ENCODE measurements around the gene ZNF25. TPM values are rescaled to one million over a fixed set of nuclear protein-coding genes. Genes with fewer than 3 reads are reported as not detected.
"Not testable (repeated sequence)": the region's sequence is repeated elsewhere in the genome, so short reads cannot be mapped to it uniquely, and the experiment has no call there.

ZNF25 gene
- total RNA-seq, result 1 to 10 TPM; 7.3 to 7.5 TPM

- POLR2A ChIA-PET, result interaction anchor here (0.8 to 1.3 kb wide), 2 partner anchors 34 kb away, joined by 4 read pairs; partner anchors contain the start of gene ZNF33A
Observed at GRCh38 chr10:37976091-37976879, at the start of gene ZNF25. ZNF25 (minus strand) TSS chr10:37976647; CDS start chr10:37971722, 4,925 bp downstream.

GRCh38 chr10:38025283-38025682 lies 48.8 kb upstream of the ZNF25 start:
- Mint-ChIP-seq H3K4me3 (no peak overlapping the region), H3K27ac (peak overlapping the region; percentile 80), H3K36me3 (ENCODE audit: low read depth) (peaks cover 73% of the 10 kb centered on the region), H3K9me3 (ENCODE audit: low read depth) (peaks cover 4% of the 10 kb centered on the region), H3K4me1 (peaks cover 30% of the 10 kb centered on the region), H3K27me3 (no peaks in the 10 kb centered on the region)
- intact Hi-C loops (cut with DNase I, micrococcal nuclease), result no loop called here
- peak; percentile 64 for ATAC-seq
- DNase-seq, result no peak
- ChIA-PET CTCF (no interaction called here), POLR2A (no interaction called here)

More at GRCh38 chr10:37976091-37976879, at the start of gene ZNF25:
- Mint-ChIP-seq H3K27me3 (no peaks in the 10 kb centered on the region), H3K9me3 (ENCODE audit: low read depth) (peaks cover 3% of the 10 kb centered on the region), H3K4me1 (peaks cover 12% of the 10 kb centered on the region), H3K27ac (peak within 1 kb of the TSS; percentile 97), H3K36me3 (ENCODE audit: low read depth) (peaks cover 15% of the 10 kb centered on the region), H3K4me3 (peak within 1 kb of the TSS; percentile 88)
- intact Hi-C loops (cut with DNase I, micrococcal nuclease), result loop anchor here (1.0 to 5.0 kb wide), 6 partner anchors 34 to 427 kb away; partner anchors contain the start of genes ZNF248 (in 2 of the 2), ZNF33A (in 2 of the 2) and ZNF37A (in 2 of the 2)
- ATAC-seq (peak; percentile 92), DNase-seq (peak; percentile 99)
- CTCF ChIA-PET, result interaction anchor here (0.6 to 1.4 kb wide), 13 partner anchors 9 to 242 kb away, joined by 3 to 11 read pairs (median 4); partner anchors contain the start of genes ZNF33A and ZNF37A

GRCh38 chr10:38019124-38019523 lies 42.7 kb upstream of the ZNF25 start:
- H3K27ac Mint-ChIP-seq, DNase-seq, CTCF ChIA-PET: not testable (repeated sequence)

GRCh38 chr10:38016354-38016753 lies 39.9 kb upstream of the ZNF25 start:
- intact Hi-C loops (cut with DNase I, micrococcal nuclease), result no loop called here
- Mint-ChIP-seq H3K27ac (no peak overlapping the region), H3K9me3 (ENCODE audit: low read depth) (peaks cover 8% of the 10 kb centered on the region), H3K27me3 (no peaks in the 10 kb centered on the region), H3K4me3 (no peak overlapping the region), H3K4me1 (peaks cover 30% of the 10 kb centered on the region), H3K36me3 (ENCODE audit: low read depth) (peaks cover 72% of the 10 kb centered on the region)
- no peak for DNase-seq
- ATAC-seq, result no peak
- CTCF ChIA-PET, result no interaction called here
- POLR2A ChIA-PET, result no interaction called here

More at GRCh38 chr10:38019124-38019523, 42.7 kb upstream of the ZNF25 start:
- H3K9me3 Mint-ChIP-seq (ENCODE audit: low read depth); H3K27me3 Mint-ChIP-seq; POLR2A ChIA-PET; intact Hi-C loops (cut with DNase I, micrococcal nuclease); ATAC-seq; H3K4me3 Mint-ChIP-seq: not testable (repeated sequence)
- Mint-ChIP-seq H3K4me1 (peaks cover 15% of the 10 kb centered on the region), H3K36me3 (ENCODE audit: low read depth) (peaks cover 72% of the 10 kb centered on the region)

GRCh38 chr10:38010119-38010903 lies 33.9 kb upstream of the ZNF25 start, which contains the start of gene ZNF33A:
ZNF33A (plus strand) TSS chr10:38010675; CDS start chr10:38012342, 1,667 bp downstream.
- Mint-ChIP-seq H3K4me3 (peak within 1 kb of the TSS; percentile 85), H3K36me3 (ENCODE audit: low read depth) (peaks cover 26% of the 10 kb centered on the region), H3K9me3 (ENCODE audit: low read depth) (no peaks in the 10 kb centered on the region), H3K4me1 (peaks cover 31% of the 10 kb centered on the region), H3K27me3 (no peaks in the 10 kb centered on the region), H3K27ac (peak within 1 kb of the TSS; percentile 98)
- ATAC-seq, result peak; percentile 88
- intact Hi-C loops (cut with DNase I, micrococcal nuclease), result loop anchor here (1.0 to 2.0 kb wide), 7 partner anchors 28 to 392 kb away; partner anchors contain the start of genes ZNF248 (in 2 of the 2), ZNF25 (in 2 of the 2) and ZNF37A (in 2 of the 2)
- ChIA-PET POLR2A (interaction anchor here (0.7 to 1.3 kb wide), 3 partner anchors 33 to 83 kb away, joined by 4 read pairs; partner anchors contain the start of gene ZNF37A), CTCF (interaction anchor here (0.7 to 2.1 kb wide), 4 partner anchors 31 to 83 kb away, joined by 4 to 11 read pairs (median 4); partner anchors contain the start of gene ZNF25)
- peak; percentile 94 for DNase-seq

GRCh38 chr10:38007991-38008390 lies 31.5 kb upstream of the ZNF25 start:
- Mint-ChIP-seq H3K27ac (no peak overlapping the region), H3K9me3 (ENCODE audit: low read depth) (no peaks in the 10 kb centered on the region), H3K36me3 (ENCODE audit: low read depth) (peaks cover 11% of the 10 kb centered on the region), H3K4me3 (no peak overlapping the region), H3K4me1 (peaks cover 20% of the 10 kb centered on the region), H3K27me3 (no peaks in the 10 kb centered on the region)
- intact Hi-C loops (cut with DNase I, micrococcal nuclease), result no loop called here
- no peak for ATAC-seq
- CTCF ChIA-PET, result interaction anchor here (1.7 kb wide), 1 partner anchor 31 kb away, joined by 4 read pairs; no protein-coding TSS in a partner anchor
- POLR2A ChIA-PET, result no interaction called here
- DNase-seq, result no peak

GRCh38 chr10:38007551-38007950 lies 31.1 kb upstream of the ZNF25 start:
- intact Hi-C loops (cut with DNase I, micrococcal nuclease), result no loop called here
- Mint-ChIP-seq H3K36me3 (ENCODE audit: low read depth) (peaks cover 9% of the 10 kb centered on the region), H3K4me3 (no peak overlapping the region), H3K27me3 (no peaks in the 10 kb centered on the region), H3K4me1 (peaks cover 17% of the 10 kb centered on the region), H3K9me3 (ENCODE audit: low read depth) (no peaks in the 10 kb centered on the region), H3K27ac (no peak overlapping the region)
- POLR2A ChIA-PET, result no interaction called here
- no peak for ATAC-seq
- CTCF ChIA-PET, result interaction anchor here (1.7 kb wide), 1 partner anchor 31 kb away, joined by 4 read pairs; no protein-coding TSS in a partner anchor
- DNase-seq, result no peak

- POLR2A ChIA-PET, result no interaction called here
- H3K27me3 Mint-ChIP-seq, result no peaks in the 10 kb centered on the region
Observed at GRCh38 chr10:38003588-38003987, 27.1 kb upstream of the ZNF25 start.

GRCh38 chr10:38003026-38003425 lies 26.6 kb upstream of the ZNF25 start:
- H3K4me1 Mint-ChIP-seq, result no peaks in the 10 kb centered on the region
- H3K9me3 Mint-ChIP-seq (ENCODE audit: low read depth), result no peaks in the 10 kb centered on the region
- CTCF ChIA-PET, result interaction anchor here (1.8 kb wide), 1 partner anchor 26 kb away, joined by 5 read pairs; no protein-coding TSS in a partner anchor
- H3K27ac Mint-ChIP-seq, result no peak overlapping the region
- H3K4me3 Mint-ChIP-seq, result no peak overlapping the region
- POLR2A ChIA-PET, result no interaction called here
- ATAC-seq, result no peak
- DNase-seq, result no peak
- intact Hi-C loops (cut with DNase I, micrococcal nuclease), result no loop called here
- H3K27me3 Mint-ChIP-seq, result no peaks in the 10 kb centered on the region
- H3K36me3 Mint-ChIP-seq (ENCODE audit: low read depth), result no peaks in the 10 kb centered on the region

More at GRCh38 chr10:38003588-38003987, 27.1 kb upstream of the ZNF25 start:
- DNase-seq (no peak), ATAC-seq (no peak)
- Mint-ChIP-seq H3K9me3 (ENCODE audit: low read depth) (no peaks in the 10 kb centered on the region), H3K36me3 (ENCODE audit: low read depth) (no peaks in the 10 kb centered on the region), H3K4me1 (no peaks in the 10 kb centered on the region), H3K27ac (no peak overlapping the region), H3K4me3 (no peak overlapping the region)
- intact Hi-C loops (cut with DNase I, micrococcal nuclease), result no loop called here
- CTCF ChIA-PET, result no interaction called here

GRCh38 chr10:38000474-38000873 lies 24.0 kb upstream of the ZNF25 start:
- H3K27me3 Mint-ChIP-seq, CTCF ChIA-PET: not testable (repeated sequence)

GRCh38 chr10:37998920-37999319 lies 22.5 kb upstream of the ZNF25 start:
- H3K27me3 Mint-ChIP-seq; H3K4me3 Mint-ChIP-seq; H3K36me3 Mint-ChIP-seq (ENCODE audit: low read depth); intact Hi-C loops (cut with DNase I, micrococcal nuclease); H3K27ac Mint-ChIP-seq; DNase-seq; H3K4me1 Mint-ChIP-seq; H3K9me3 Mint-ChIP-seq (ENCODE audit: low read depth); POLR2A ChIA-PET; CTCF ChIA-PET; ATAC-seq: not testable (repeated sequence)

More at GRCh38 chr10:38000474-38000873, 24.0 kb upstream of the ZNF25 start:
- H3K4me1 Mint-ChIP-seq; DNase-seq; H3K4me3 Mint-ChIP-seq; ATAC-seq; H3K9me3 Mint-ChIP-seq (ENCODE audit: low read depth); H3K36me3 Mint-ChIP-seq (ENCODE audit: low read depth); H3K27ac Mint-ChIP-seq; intact Hi-C loops (cut with DNase I, micrococcal nuclease); POLR2A ChIA-PET: not testable (repeated sequence)
